NOMO-1 treated with DMSO at 0.1 percent for 48 hours (cell line): ENCODE data around the gene AP5B1.
A peak's percentile ranks its signal among the peaks of the same experiment; 100 is the strongest.
"Not testable (repeated sequence)": the region's sequence is repeated elsewhere in the genome, so short reads cannot be mapped to it uniquely, and the experiment has no call there.

Experiments used
- DNase-seq: peaks from one replicate; lab custom pipeline; 2025; ENCODE audit not compliant: unreplicated experiment; lab: John Stamatoyannopoulos, UW

AP5B1 gene

DNA sequence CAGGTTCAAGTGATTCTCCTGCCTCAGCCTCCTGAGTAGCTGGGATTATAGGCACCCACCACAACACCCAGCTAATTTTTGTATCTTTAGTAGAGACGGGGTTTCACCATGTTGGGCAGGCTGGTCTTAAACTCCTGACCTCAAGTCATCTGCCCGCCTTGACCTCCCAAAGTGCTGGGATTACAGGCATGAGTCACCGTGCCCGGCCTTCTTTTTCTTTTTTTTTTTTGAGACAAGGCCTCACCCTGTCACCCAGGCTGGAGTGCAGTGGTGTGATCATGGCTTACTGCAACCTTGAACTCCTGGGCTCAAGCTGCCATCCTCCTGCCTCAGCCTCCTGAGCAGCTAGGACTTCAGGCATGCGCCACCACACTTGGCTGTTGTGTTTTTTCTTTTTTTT lies 13.0 kb downstream of the AP5B1 start:
- DNase-seq: not testable (repeated sequence)

DNA sequence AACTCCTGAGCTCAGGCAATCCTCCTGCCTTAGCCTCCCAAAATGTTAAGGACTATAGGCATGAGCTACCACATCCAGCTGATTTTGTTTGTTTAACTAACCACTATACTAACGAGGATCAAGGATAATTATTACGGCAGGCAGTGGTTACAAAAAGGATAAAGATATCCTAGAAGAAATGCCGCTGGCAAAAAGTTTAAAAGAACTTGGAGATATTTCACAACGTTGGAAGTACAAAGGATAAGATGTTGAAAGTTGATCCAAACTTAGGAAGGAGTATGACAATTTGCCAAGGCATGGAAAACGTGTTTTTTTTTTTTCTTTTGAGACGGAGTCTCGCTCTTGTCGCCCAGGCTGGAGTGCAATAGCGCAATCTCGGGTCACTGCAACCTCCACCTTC lies 13.4 kb downstream of the AP5B1 start:
- no peak for DNase-seq

DNA sequence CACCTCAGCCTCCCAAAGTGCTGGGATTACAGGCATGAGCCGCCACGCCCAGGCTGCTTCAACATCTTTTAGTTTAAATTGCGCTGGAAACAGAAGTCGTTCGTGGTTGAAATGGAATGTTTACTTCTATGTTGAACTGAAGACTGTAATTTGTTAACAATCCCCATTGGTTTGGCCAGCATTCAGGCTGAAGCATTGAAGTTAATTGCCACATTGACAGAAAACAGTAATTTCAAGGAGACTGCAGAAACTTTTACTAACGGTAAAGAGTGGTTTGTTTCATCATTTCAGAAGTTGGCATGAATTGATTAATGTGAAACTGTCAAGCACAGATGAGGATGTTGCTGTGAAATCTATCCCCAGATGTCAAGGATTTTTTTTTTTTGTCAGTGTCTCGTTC lies 14.2 kb downstream of the AP5B1 start:
- DNase-seq: peak; percentile 99

DNA sequence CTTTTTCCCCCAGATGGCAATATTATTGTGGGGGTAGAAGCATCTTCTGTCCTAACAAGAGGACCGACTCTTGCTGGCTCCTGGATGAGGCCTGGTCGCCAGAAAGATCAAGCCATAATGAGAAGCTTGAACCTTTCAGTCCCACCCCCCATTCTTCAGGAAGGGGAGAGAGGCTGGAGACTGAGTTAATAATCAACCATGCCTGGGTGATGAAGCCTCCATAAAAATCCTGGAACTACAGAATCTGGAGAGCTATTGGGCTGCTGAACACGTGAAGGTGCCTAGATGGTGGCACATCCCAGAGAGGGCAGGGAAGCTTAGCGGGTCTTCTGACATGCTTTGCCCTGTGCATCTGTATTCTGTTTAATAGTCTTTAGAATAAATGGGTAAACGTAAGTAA lies 16.3 kb downstream of the AP5B1 start:
- no peak for DNase-seq

DNA sequence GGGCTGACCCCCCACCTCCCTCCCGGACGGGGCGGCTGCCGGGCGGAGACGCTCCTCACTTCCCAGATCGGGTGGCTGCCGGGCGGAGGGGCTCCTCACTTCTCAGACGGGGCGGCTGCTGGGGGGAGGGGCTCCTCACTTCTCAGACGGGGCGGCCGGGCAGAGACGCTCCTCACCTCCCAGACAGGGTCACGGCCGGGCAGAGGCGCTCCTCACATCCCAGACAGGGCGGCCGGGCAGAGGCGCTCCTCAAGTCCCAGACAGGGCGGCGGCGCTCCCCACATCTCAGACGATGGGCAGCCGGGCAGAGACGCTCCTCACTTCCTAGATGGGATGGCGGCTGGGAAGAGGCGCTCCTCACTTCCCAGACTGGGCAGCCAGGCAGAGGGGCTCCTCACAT lies 18.0 kb downstream of the AP5B1 start:
- DNase-seq: not testable (repeated sequence)

DNA sequence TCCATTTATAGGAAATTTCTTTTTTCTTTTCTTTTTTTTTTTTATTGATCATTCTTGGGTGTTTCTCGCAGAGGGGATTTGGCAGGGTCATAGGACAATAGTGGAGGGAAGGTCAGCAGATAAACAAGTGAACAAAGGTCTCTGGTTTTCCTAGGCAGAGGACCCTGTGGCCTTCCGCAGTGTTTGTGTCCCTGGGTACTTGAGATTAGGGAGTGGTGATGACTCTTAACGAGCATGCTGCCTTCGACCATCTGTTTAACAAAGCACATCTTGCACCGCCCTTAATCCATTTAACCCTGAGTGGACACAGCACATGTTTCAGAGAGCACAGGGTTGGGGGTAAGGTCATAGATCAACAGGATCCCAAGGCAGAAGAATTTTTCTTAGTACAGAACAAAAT lies 18.6 kb downstream of the AP5B1 start:
- DNase-seq: not testable (repeated sequence)

DNA sequence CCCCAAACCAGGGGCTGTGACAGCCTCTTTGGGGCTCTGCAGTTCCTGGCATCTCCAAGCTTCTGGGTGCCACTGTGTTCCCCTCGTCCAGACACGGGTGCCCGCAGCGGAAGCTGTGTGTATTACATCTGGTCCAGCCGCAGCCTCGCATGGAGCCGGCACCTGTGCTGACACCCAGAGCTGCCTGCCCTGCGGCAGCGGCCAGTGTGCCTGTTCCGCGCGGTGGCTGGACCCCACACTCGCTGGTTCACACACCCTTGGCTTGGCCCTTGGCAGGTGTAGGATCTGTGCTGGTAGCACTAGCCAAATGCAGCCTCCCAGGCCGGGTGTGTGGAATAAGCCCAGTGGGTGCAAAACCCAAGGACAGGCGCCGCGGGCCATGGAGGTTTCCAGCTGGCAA lies 35.7 kb downstream of the AP5B1 start:
- no peak for DNase-seq

DNA sequence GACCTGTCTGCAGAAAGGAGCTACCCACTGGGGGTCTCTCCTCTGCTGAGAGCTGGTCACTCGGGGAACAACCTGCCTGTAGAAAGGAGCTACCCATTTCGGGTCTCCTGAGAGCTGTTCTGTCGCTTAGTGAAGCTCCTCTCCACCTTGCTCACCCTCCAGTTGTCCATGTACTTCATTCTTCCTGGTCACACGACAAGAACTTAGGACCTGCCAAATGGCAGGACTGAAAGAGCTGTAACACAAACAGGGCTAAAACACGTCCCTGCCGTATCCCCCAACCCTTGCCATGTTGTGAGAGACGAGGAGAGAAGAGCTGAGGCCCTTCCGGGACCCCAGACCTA lies 36.1 kb downstream of the AP5B1 start:
- no peak for DNase-seq

DNA sequence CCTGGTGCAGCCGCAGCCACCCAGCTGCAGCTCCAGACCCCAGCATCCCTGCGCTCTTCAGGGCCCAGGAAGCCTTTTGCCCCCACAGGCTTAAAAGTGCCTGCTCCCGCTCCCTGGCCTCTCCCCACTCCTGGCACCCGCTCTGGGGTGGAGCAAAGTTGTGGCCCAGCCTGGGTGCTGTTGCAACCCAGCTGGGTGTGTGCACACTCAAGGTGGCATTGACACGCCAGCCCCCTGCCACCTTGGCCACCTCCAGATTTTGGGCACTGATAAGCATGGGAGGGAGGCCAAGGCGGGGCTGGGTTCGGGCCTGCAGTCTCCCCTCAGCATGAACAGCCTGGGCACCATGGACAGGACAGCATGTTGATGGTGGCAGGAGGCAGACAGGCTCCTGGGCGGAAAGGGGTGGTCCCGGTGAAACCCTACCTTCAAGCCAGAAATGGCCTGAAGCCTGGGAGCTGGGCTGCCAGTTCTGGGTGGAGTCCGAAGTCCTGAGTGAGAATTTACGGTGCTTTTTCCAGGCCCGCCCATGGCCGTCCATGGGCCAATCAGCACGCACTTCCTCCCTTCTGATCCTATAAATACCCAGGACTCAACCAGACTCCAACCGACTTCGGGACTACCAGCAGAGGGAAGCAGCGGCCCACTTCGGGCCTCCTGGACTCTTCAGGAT lies 36.6 kb downstream of the AP5B1 start:
- DNase-seq: peak; percentile 83

DNA sequence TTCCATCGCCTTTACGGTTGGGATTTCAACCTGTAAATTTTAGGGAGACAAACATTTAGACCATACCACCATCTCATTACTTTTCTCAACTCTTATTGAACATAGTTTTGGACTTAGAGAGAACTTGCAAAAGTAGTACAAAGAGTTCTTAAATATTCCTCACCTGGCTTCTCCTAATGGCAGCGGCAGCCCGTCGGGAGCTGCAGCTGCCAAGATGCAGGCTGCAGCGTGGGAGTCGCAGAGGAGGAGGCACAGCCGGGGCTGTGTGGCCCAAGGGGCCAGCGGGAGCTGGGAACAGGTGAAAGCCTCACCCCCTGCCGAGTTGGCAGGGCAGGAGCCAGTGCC lies 37.1 kb downstream of the AP5B1 start:
- DNase-seq: no peak

DNA sequence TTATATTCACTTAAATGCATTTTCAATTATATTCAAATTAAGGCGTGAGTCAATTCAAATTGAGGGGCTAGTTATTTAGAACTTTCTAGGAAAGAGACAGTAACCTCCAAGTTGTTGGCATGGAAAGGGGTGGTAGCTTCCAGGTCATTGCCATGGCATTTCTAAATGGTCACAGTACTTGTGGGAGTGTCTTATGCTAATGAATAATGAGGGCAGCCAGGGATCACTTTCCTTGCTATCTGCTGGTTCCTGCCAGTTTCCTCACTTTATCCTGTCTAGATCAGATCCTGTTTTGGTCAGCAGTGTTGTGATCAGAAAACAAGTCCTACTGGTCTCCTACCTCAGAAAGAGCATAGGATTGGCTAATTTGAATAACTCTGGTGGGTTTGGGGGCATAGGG lies 38.4 kb downstream of the AP5B1 start:
- no peak for DNase-seq

DNA sequence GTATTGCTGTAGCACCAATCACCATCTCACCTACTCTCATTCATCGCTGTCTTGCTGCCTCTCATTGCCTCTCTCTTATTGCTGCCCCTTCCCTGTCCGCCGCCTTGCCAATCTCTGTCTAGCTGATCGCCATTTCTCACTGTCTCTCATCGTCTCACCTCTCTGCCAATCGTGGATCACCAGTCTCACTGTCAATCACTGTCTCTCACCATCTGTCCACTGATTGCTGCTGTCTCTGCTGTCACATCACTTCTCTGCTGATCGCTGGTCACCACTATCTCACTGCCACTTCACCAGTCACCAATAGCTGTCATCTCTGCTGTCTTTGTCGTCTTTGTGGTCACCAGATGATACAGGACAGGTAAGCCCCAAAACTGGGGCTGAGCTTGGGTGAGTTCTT lies 39.6 kb downstream of the AP5B1 start:
- DNase-seq: no peak

DNA sequence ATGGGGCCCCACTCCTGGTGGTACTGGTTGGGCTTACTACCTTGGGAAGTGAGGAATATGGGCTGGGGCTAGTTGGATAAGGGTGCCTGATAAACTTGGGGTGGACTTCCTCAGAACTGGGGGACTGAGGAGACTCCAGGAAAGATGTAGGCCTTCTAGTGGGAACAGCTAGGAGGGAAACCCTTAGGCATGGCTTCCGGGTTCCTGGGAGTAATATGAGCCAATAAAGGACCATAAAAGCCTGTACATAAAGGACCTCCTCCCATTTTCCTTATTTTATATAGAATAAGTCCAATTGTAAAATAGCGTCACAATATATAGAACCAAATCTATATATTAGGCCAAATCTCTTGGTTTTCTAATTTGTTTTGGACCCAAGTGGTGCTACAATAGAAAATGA lies 41.8 kb downstream of the AP5B1 start:
- DNase-seq: no peak

DNA sequence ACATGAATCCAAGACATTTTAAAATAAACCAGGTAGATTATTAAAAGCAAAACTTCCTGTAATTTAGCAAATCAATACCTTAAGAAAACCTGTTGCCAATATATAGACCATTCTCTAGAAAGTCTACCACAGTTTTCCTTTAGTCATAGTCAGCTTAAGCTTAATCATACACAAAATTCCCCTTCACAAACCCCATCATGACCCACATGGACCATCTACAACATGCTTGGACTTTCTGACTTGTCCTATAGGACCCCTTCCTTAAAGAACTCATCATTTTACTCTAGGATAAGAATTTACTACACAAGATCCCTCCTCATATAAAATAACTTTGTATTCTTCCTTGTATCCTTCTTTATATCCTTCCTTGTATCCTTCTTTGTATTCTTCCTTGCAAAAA lies 44.0 kb downstream of the AP5B1 start:
- DNase-seq: no peak

DNA sequence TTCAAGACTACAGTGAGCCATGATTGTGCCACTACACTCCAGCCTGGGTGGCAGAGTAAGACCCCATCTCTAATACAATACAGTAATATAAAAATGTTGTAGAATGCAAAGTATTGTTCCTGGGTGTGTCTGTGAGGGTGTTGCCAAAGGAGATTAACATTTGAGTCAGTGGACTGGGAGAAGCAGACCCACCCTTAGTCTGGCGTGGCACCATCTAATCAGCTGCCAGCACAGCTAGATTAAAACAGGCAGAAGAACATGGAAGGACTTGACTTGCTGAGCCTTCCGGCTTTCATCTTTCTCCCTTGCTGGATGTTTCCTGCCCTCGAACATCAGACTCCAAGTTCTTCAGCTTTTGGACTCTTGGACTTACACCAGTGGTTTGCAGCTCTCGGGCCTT lies 45.7 kb downstream of the AP5B1 start:
- not testable (repeated sequence) for DNase-seq

DNA sequence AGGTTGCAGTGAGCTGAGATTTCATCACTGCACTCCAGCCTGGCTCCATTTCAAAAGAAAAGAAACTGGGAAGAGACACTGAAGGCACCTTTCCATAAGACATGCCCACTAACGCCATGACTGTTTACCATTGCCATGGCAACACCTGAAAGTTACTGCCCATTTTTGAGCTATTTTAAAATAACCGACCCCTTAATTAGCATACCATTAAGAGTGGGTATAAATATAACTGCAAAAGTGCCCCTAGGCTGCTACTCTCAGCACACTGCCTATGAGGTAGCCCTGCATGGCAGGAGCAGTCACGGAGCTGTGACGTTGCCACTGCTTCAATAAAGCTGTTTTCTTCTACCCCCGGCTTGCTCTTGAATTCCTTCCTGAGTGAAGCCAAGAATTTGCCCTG lies 50.3 kb downstream of the AP5B1 start:
- no peak for DNase-seq

DNA sequence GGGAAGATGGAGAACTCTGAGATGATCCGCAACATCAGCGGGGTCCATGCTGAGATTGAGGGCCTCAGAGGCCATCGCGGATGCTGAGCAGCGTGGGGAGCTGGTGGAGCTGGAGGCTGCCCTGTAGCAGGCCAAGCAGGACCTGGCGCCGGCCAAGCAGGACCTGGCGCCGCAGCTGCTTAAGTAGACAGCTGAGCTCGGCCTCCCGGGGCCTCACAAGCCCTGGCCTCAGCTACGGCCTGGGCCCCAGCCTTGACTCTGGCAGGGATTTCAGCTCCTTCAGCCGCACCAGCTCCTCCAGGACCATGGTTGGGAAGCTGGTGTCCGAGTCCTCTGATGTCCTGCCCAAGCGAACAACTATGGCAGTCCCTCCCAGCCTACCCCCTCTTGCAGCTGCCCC lies 52.9 kb downstream of the AP5B1 start:
- DNase-seq: no peak

DNA sequence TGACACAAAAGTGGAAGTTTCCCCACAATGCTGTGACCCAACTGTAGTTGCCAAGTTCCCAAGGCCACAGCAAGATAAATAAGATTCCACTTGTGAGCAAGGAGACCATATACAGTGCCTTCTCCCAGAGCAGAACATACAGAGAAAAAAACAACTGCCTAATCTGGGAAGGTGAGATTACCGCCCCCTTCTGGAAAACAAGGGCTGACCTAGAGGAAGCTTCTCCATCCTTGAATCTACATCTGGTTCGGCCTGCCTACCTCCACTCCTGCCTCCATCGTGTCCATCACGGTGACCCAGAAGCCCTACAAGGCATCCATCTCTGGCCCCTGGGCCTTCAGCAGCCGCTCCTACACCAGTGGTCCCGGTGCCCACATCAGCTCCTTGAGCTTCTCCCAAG lies 54.1 kb downstream of the AP5B1 start:
- DNase-seq: no peak
